Motor neuron (in vitro differentiated cells): ENCODE data around the gene ZBTB7C. TPM values are rescaled to one million over a fixed set of nuclear protein-coding genes. Genes with fewer than 3 reads are reported as not detected.

Experiments used
- ATAC-seq, 8 experiments: fragments of 200-7000 bp; cut with Tn5 transposase; replicated peaks in 6 of 8; 2 replicates each; pipeline ENCODE4 v1.8.0; 2021; ENCODE audit warnings: mild to moderate bottlenecking in 8 of 8, moderate library complexity in 8 of 8
- H3K27ac ChIP-seq, 2 donors: fragments of 250-450 bp; sonication (Bioruptor Pico); 2 replicates each; pipeline ENCODE4 v1.9.0; 2021; ENCODE audit warnings: antibody characterized with exemption in 2 of 2, mild to moderate bottlenecking in 2 of 2, moderate library complexity in 1 of 2
- H3K4me1 ChIP-seq, 2 donors: fragments of 250-450 bp; sonication (Bioruptor Pico); replicated peaks in 1 of 2; 2 replicates each; pipeline ENCODE4 v1.6.1; 2021; ENCODE audit warnings: antibody characterized with exemption in 2 of 2, mild to moderate bottlenecking in 2 of 2, moderate library complexity in 1 of 2
- H3K4me3 ChIP-seq, 5 donors: fragments of 250-450 bp; sonication (Bioruptor Pico); 2 replicates each; pipeline ENCODE4 v1.9.0; 2021; ENCODE audit warnings: antibody characterized with exemption in 5 of 5, mild to moderate bottlenecking in 5 of 5, moderate library complexity in 4 of 5
- WGBS, 10 experiments: fragments of 450-650 bp; shearing (Covaris generic); methylation state at CpG; one replicate each; pipeline ENCODE4 v1.0.0; 2022; 5-methylcytosine and 5-hydroxymethylcytosine counted together
- in situ Hi-C, 9 experiments: fragments of 400-800 bp; cut with MboI; loops; one replicate each; pipeline ENCODE4 v1.15.0; 2021; ENCODE audit warnings: low sequenced_read_pairs in 9 of 9, low pct_unique_long_range_greater_than_20kb in 2 of 9; ENCODE audit not compliant: unreplicated experiment in 9 of 9
- total RNA-seq, 8 experiments: library from RNA; unstranded; fragments of 300-600 nt; gene quantifications; 2 replicates each; pipeline versions ENCODE4 v1.2.3 to v1.2.4, GENCODE V29; 2022

Gene ZBTB7C
- total RNA-seq, 8 experiments from 2014 or later, result 0.36 to 11.2 (median 3.8) TPM

- Histone ChIP-seq H3K27ac (no peak overlapping the region), H3K4me3 (no peak overlapping the region), H3K4me1 (peaks cover 16 to 18% of the 10 kb centered on the region in 2 donors)
- in situ Hi-C loops, result no loop called here
- ATAC-seq, result no peak
- 80 to 100% (median 83%) methylated on average over 1 of the region's 5 CpGs; no CpG with 5 or more reads in 7 of the 10 experiments for WGBS, 10 experiments
Observed at GRCh38 chr18:48170651-48171050, 238.5 kb downstream of the ZBTB7C start.

- Histone ChIP-seq H3K4me3 (no peak overlapping the region), H3K4me1 (peaks cover 33 to 34% of the 10 kb centered on the region in 2 donors), H3K27ac (no peak overlapping the region)
- WGBS, 10 experiments, result 92 to 100% (median 100%) methylated on average over 1 to 2 of the region's 2 CpGs; no CpG with 5 or more reads in 7 of the 10 experiments
- ATAC-seq, result no peak
- in situ Hi-C loops, result no loop called here
Observed at GRCh38 chr18:48168861-48169260, 240.3 kb downstream of the ZBTB7C start.

- Histone ChIP-seq H3K27ac (no peak overlapping the region), H3K4me3 (no peak overlapping the region), H3K4me1 (peaks cover 43 to 44% of the 10 kb centered on the region in 2 donors)
- 33 to 85% (median 71%) methylated on average over 1 to 4 of the region's 5 CpGs; no CpG with 5 or more reads in 3 of the 10 experiments for WGBS, 10 experiments
- peak in 1 of 8 experiments; percentile 38 for ATAC-seq
- in situ Hi-C loops, result no loop called here
Observed at GRCh38 chr18:48167897-48168253, 241.3 kb downstream of the ZBTB7C start.

- Histone ChIP-seq H3K27ac (no peak overlapping the region), H3K4me1 (peaks cover 54 to 56% of the 10 kb centered on the region in 2 donors), H3K4me3 (no peak overlapping the region)
- no peak for ATAC-seq
- 0 to 93% (median 73%) methylated on average over 1 to 5 of the region's 8 CpGs; no CpG with 5 or more reads in 4 of the 10 experiments for WGBS, 10 experiments
- in situ Hi-C loops, result no loop called here
Observed at GRCh38 chr18:48166336-48166875, 242.8 kb downstream of the ZBTB7C start.

- Histone ChIP-seq H3K27ac (no peak overlapping the region), H3K4me1 (peaks cover 62 to 65% of the 10 kb centered on the region in 2 donors), H3K4me3 (no peak overlapping the region)
- no peak for ATAC-seq
- WGBS, 10 experiments, result 69 to 96% (median 90%) methylated on average over 2 to 10 of the region's 13 CpGs; no CpG with 5 or more reads in 3 of the 10 experiments
- in situ Hi-C loops, result no loop called here
Observed at GRCh38 chr18:48165111-48165866, 243.9 kb downstream of the ZBTB7C start.

GRCh38 chr18:48164701-48165100 is 244.5 kb downstream of the ZBTB7C start:
- WGBS, 10 experiments, result 0 to 60% (median 50%) methylated on average over 1 of the region's 1 CpG; no CpG with 5 or more reads in 7 of the 10 experiments
- Histone ChIP-seq H3K27ac (no peak overlapping the region), H3K4me1 (peaks cover 62 to 66% of the 10 kb centered on the region in 2 donors), H3K4me3 (no peak overlapping the region)
- in situ Hi-C loops, result no loop called here
- ATAC-seq, result no peak

- WGBS, 10 experiments, result 33 to 100% (median 56%) methylated on average over 1 to 4 of the region's 4 CpGs; no CpG with 5 or more reads in 5 of the 10 experiments
- Histone ChIP-seq H3K4me1 (peaks cover 62 to 66% of the 10 kb centered on the region in 2 donors), H3K27ac (no peak overlapping the region), H3K4me3 (no peak overlapping the region)
- in situ Hi-C loops, result no loop called here
- ATAC-seq, result no peak
Observed at GRCh38 chr18:48164116-48164515, 245.1 kb downstream of the ZBTB7C start.

- in situ Hi-C loops, result no loop called here
- no peak overlapping the region for H3K4me3 ChIP-seq
- 0 to 80% (median 44%) methylated on average over 1 to 3 of the region's 3 CpGs; no CpG with 5 or more reads in 5 of the 10 experiments for WGBS, 10 experiments
- ATAC-seq, result no peak
- no peak overlapping the region for H3K27ac ChIP-seq
- peaks cover 62 to 66% of the 10 kb centered on the region in 2 donors for H3K4me1 ChIP-seq
Observed at GRCh38 chr18:48163738-48164115, 245.5 kb downstream of the ZBTB7C start.

- H3K4me3 ChIP-seq, result no peak overlapping the region
- ATAC-seq, result peak in 1 of 8 experiments; percentile 4
- in situ Hi-C loops, result no loop called here
- H3K27ac ChIP-seq, result peak overlapping the region in 1 of 2 donors; percentile 0
- WGBS, 10 experiments, result 29 to 100% (median 60%) methylated on average over 1 to 3 of the region's 5 CpGs; no CpG with 5 or more reads in 5 of the 10 experiments
- H3K4me1 ChIP-seq, result peaks cover 61 to 66% of the 10 kb centered on the region in 2 donors
Observed at GRCh38 chr18:48162956-48163737, 246.0 kb downstream of the ZBTB7C start.

- H3K4me3 ChIP-seq, result peak overlapping the region; percentile 1 to 41 (median 34)
- peak overlapping the region; percentile 19 to 52 for H3K27ac ChIP-seq
- in situ Hi-C loops, result no loop called here
- H3K4me1 ChIP-seq, result peaks cover 51 to 55% of the 10 kb centered on the region in 2 donors
- 10 to 83% (median 45%) methylated on average over 1 to 2 of the region's 38 CpGs; no CpG with 5 or more reads in 7 of the 10 experiments for WGBS, 10 experiments
- ATAC-seq, result peak in 2 of 8 experiments; percentile 6 to 10
Observed at GRCh38 chr18:48161911-48162698, 247.1 kb downstream of the ZBTB7C start.

- no CpG with 5 or more reads among the region's 53 CpGs for WGBS, 10 experiments
- in situ Hi-C loops, result no loop called here
- ATAC-seq, result peak; percentile 76 to 92 (median 89)
- H3K27ac ChIP-seq, result peak overlapping the region; percentile 18 to 52
- H3K4me1 ChIP-seq, result peaks cover 46 to 48% of the 10 kb centered on the region in 2 donors
- H3K4me3 ChIP-seq, result peak overlapping the region; percentile 27 to 41 (median 34)
Observed at GRCh38 chr18:48161191-48161910, 247.8 kb downstream of the ZBTB7C start.

- 50 to 83% (median 80%) methylated on average over 1 to 2 of the region's 4 CpGs; no CpG with 5 or more reads in 7 of the 10 experiments for WGBS, 10 experiments
- H3K27ac ChIP-seq, result no peak overlapping the region
- in situ Hi-C loops, result no loop called here
- peak overlapping the region in 3 of 5 donors; percentile 29 to 41 (median 40) for H3K4me3 ChIP-seq
- ATAC-seq, result no peak
- peaks cover 45 to 48% of the 10 kb centered on the region in 2 donors for H3K4me1 ChIP-seq
Observed at GRCh38 chr18:48160622-48161021, 248.6 kb downstream of the ZBTB7C start.
